Epithelial cell of proximal tubule (primary cell): ENCODE measurements around the gene BRAF. TPM values are rescaled to one million over a fixed set of nuclear protein-coding genes. Genes with fewer than 3 reads are reported as not detected.
A peak's percentile ranks its signal among the peaks of the same experiment; 100 is the strongest.

Source experiments
- DNase-seq: peaks from one replicate; pipeline ENCODE4 v3.0.0-alpha.2; 2011; ENCODE audit warnings: low read depth
- H3K4me3 ChIP-seq: 2 replicates; pipeline ENCODE4 v1.5.1; 2011; ENCODE audit warnings: low read depth, mild to moderate bottlenecking, low read length
- total RNA-seq: library from RNA; depleted of rRNA; stranded (reverse); fragments of >200 nt; gene quantifications from 2 replicates; pipeline ENCODE4 v1.2.3, GENCODE V29; 2015
- TF ChIP-seq, protein P1 (sequence below): conservative IDR thresholded peaks from 2 replicates; pipeline ENCODE4 v1.5.1; 2012; ENCODE audit warnings: low read depth, mild to moderate bottlenecking, low read length

BRAF gene
- total RNA-seq, 1 donor from 2014 or later, result 7.3 TPM

GRCh38 chr7:140732416-140732815 is 192.3 kb downstream of the BRAF start:
- TF ChIP-seq, protein P1, sequence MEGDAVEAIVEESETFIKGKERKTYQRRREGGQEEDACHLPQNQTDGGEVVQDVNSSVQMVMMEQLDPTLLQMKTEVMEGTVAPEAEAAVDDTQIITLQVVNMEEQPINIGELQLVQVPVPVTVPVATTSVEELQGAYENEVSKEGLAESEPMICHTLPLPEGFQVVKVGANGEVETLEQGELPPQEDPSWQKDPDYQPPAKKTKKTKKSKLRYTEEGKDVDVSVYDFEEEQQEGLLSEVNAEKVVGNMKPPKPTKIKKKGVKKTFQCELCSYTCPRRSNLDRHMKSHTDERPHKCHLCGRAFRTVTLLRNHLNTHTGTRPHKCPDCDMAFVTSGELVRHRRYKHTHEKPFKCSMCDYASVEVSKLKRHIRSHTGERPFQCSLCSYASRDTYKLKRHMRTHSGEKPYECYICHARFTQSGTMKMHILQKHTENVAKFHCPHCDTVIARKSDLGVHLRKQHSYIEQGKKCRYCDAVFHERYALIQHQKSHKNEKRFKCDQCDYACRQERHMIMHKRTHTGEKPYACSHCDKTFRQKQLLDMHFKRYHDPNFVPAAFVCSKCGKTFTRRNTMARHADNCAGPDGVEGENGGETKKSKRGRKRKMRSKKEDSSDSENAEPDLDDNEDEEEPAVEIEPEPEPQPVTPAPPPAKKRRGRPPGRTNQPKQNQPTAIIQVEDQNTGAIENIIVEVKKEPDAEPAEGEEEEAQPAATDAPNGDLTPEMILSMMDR, result no peak
- DNase-seq, result no peak
- H3K4me3 ChIP-seq, result no peak overlapping the region

DNA sequence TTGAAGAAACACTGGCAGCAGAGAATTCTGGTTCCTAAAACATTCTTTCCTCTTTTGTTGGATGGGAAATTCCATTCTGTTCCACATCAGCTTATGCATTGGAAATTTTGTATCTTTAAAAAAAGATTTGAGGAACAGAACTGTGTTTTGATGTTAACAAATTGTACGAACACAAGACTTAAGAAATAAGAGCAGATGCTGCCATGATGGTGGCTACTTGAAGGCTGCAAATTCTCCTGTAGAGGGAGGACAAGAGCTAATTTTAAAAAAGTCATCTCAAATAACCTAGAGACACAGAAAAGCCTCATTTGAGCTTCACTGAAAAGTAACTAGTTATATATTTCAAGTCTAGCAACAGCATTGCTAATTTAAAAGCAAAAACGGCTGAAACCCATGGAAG is 198.4 kb downstream of the BRAF start:
- TF ChIP-seq, protein P1, result peak; percentile 70
- no peak overlapping the region for H3K4me3 ChIP-seq
- DNase-seq, result no peak

- TF ChIP-seq, protein P1, result no peak
- DNase-seq, result no peak
- no peak overlapping the region for H3K4me3 ChIP-seq
Observed at GRCh38 chr7:140724706-140725105, 200.0 kb downstream of the BRAF start.

DNA sequence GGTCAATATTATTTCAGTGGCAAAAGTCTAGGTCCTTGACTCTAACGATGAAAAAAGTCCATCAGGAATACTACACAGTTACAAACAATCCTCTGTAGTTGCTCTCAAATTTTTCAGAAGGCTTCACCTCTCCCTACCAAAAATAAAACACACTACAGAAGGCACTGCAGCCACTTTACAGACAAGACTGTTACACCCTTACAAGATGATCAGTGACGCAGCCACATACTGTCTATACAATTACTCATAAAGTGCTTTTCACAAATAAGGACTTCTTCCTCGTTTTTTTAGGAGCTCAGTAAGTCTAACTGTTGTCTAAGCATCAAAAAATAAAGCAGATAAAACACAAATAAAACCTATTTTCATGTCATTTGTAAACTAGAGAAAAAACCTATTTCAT is 201.2 kb downstream of the BRAF start:
- no peak for DNase-seq
- H3K4me3 ChIP-seq, result no peak overlapping the region
- TF ChIP-seq, protein P1, result no peak

GRCh38 chr7:140723006-140723405 is 201.7 kb downstream of the BRAF start:
- H3K4me3 ChIP-seq, result no peak overlapping the region
- DNase-seq, result no peak
- TF ChIP-seq, protein P1, result no peak

- TF ChIP-seq, protein P1, result no peak
- peak; percentile 73 for DNase-seq
- H3K4me3 ChIP-seq, result no peak overlapping the region
Observed at GRCh38 chr7:140722254-140722653, 202.5 kb downstream of the BRAF start.

GRCh38 chr7:140719721-140720120 is 205.0 kb downstream of the BRAF start:
- H3K4me3 ChIP-seq, result no peak overlapping the region
- DNase-seq, result no peak
- TF ChIP-seq, protein P1, result no peak
